ENCODE results near the gene DCTN2. TPM values are rescaled to one million over a fixed set of nuclear protein-coding genes. Genes with fewer than 3 reads are reported as not detected.
A peak's percentile ranks its signal among the peaks of the same experiment; 100 is the strongest.

The DCTN2 gene
- 121 and 131 TPM in 2 replicates for total RNA-seq (2022)
- Bru-seq, nascent RNA = percentile 87 among the genes with signal in this experiment
- percentile 92 among the genes with signal in this experiment for BruChase-seq, experiment 1, labeled RNA remaining after a 6-hour chase
- BruChase-seq, experiment 2, labeled RNA remaining after a 2-hour chase = percentile 85 among the genes with signal in this experiment
- long read RNA-seq, transcript DCTN2-209 (14 exons, 2,061 nt) = major isoform, 98 of 336 reads
- long read RNA-seq, partial matches to known transcripts = 9 of 336 reads
- long read RNA-seq, other reads (novel, unspliced or antisense) = 229 of 336 reads

- Mint-ChIP-seq H3K27ac (ENCODE audit: unreplicated experiment) (peak within 1 kb of the TSS; percentile 93), H3K4me1 (ENCODE audit: low read depth, unreplicated experiment) (peaks cover 33% of the 10 kb centered on the region), H3K27me3 (ENCODE audit: unreplicated experiment) (peaks cover 42% of the 10 kb centered on the region), H3K9me3 (ENCODE audit: low read depth, unreplicated experiment) (no peaks in the 10 kb centered on the region), H3K4me3 (ENCODE audit: low read depth, unreplicated experiment) (peak within 1 kb of the TSS; percentile 98), H3K36me3 (ENCODE audit: insufficient read depth, unreplicated experiment) (peaks cover 30% of the 10 kb centered on the region)
- no peak for TF ChIP-seq CTCF (IDR thresholded peaks at IDR 0.05; ENCODE audit: unreplicated experiment)
- DNase-seq = peak; percentile 97
- CTCF ChIA-PET = interaction anchor here (0.7 to 1.8 kb wide), 5 partner anchors 26 to 86 kb away, joined by 3 to 10 read pairs (median 4); partner anchors contain the start of genes B4GALNT1 and DDIT3
- BruUV-seq (replicated peaks) = no TSS peak
- intact Hi-C loops (cut with micrococcal nuclease; ENCODE audit: unreplicated experiment) = no loop called here
These were observed at the start of gene DCTN2 for GRCh38 chr12:57546438-57547287. DCTN2 (minus strand) TSS chr12:57547192; CDS start chr12:57547063, 129 bp downstream.

DNA sequence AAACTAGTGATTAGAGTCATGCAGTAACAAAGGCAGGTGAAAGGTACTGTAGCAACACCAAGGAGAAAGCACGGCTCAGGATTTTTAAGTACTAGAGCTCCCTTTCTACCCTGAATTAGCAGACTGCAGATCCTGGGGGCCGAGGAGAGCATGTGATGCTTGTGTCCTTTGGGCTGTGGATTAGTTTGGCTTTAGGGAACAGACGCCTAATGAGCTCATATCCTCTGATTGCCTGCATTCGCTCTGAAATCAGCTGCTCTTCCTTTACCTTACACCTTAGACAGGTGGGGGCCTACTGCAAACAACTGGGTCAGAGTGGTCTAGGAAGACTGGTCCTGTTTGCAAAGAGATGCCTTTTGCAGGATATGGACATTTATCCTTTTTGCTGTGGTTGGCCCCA lies 46.2 kb upstream of the DCTN2 start:
- TF ChIP-seq CTCF (IDR thresholded peaks at IDR 0.05; ENCODE audit: unreplicated experiment) = no peak
- DNase-seq = no peak
- Mint-ChIP-seq H3K36me3 (ENCODE audit: insufficient read depth, unreplicated experiment) (peaks cover 30% of the 10 kb centered on the region), H3K27me3 (ENCODE audit: unreplicated experiment) (peaks cover 12% of the 10 kb centered on the region), H3K27ac (ENCODE audit: unreplicated experiment) (no peak overlapping the region), H3K4me3 (ENCODE audit: low read depth, unreplicated experiment) (no peak overlapping the region), H3K4me1 (ENCODE audit: low read depth, unreplicated experiment) (peaks cover 22% of the 10 kb centered on the region), H3K9me3 (ENCODE audit: low read depth, unreplicated experiment) (peaks cover 3% of the 10 kb centered on the region)
- intact Hi-C loops (cut with micrococcal nuclease; ENCODE audit: unreplicated experiment) = no loop called here
- CTCF ChIA-PET = interaction anchor here (0.7 to 1.5 kb wide), 4 partner anchors 8 to 280 kb away, joined by 3 to 5 read pairs (median 4); no protein-coding TSS in a partner anchor
- no TSS peak for BruUV-seq (replicated peaks)

GRCh38 chr12:57592551-57593165 lies 45.7 kb upstream of the DCTN2 start:
- no peak overlapping the region for H3K27ac Mint-ChIP-seq (ENCODE audit: unreplicated experiment)
- CTCF ChIA-PET = interaction anchor here (0.7 to 1.5 kb wide), 3 partner anchors 9 to 280 kb away, joined by 3 to 5 read pairs (median 4); no protein-coding TSS in a partner anchor

More at GRCh38 chr12:57592551-57593165, 45.7 kb upstream of the DCTN2 start:
- TF ChIP-seq CTCF (IDR thresholded peaks at IDR 0.05; ENCODE audit: unreplicated experiment) = no peak
- Mint-ChIP-seq H3K36me3 (ENCODE audit: insufficient read depth, unreplicated experiment) (peaks cover 30% of the 10 kb centered on the region), H3K27me3 (ENCODE audit: unreplicated experiment) (peaks cover 12% of the 10 kb centered on the region), H3K9me3 (ENCODE audit: low read depth, unreplicated experiment) (peaks cover 3% of the 10 kb centered on the region), H3K4me1 (ENCODE audit: low read depth, unreplicated experiment) (peaks cover 22% of the 10 kb centered on the region), H3K4me3 (ENCODE audit: low read depth, unreplicated experiment) (peak overlapping the region; percentile 93)
- no peak for DNase-seq
- BruUV-seq (replicated peaks) = no TSS peak
- intact Hi-C loops (cut with micrococcal nuclease; ENCODE audit: unreplicated experiment) = no loop called here

Measured in Calu3 (cell line).